Inferior parietal cortex (tissue), 1 donor: ENCODE data around the gene LRRC49.
"Not testable (repeated sequence)": the region's sequence is repeated elsewhere in the genome, so short reads cannot be mapped to it uniquely, and the experiment has no call there.

Source experiments
- DNase-seq: peaks from one replicate; pipeline ENCODE4 v3.0.0-alpha.2; 2016; ENCODE audit errors: extremely low spot score

Gene LRRC49

GRCh38 chr15:70923311-70924080 lies 30.9 kb downstream of the LRRC49 start:
- no peak for DNase-seq

DNA sequence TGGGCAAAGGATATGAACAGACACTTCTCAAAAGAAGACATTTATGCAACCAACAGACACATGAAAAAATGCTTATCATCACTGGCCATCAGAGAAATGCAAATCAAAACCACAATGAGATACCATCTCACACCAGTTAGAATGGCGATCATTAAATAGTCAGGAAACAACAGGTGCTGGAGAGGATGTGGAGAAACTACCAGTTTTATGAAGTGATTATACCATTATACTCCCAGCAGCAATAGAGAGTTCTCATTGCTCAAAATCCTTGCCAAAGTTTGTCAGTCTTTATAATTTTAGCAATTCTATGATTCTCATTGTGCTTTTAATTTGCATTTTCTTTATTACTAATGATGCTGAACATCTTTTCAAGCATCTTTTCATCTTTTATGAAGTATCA lies 34.3 kb downstream of the LRRC49 start:
- not testable (repeated sequence) for DNase-seq

DNA sequence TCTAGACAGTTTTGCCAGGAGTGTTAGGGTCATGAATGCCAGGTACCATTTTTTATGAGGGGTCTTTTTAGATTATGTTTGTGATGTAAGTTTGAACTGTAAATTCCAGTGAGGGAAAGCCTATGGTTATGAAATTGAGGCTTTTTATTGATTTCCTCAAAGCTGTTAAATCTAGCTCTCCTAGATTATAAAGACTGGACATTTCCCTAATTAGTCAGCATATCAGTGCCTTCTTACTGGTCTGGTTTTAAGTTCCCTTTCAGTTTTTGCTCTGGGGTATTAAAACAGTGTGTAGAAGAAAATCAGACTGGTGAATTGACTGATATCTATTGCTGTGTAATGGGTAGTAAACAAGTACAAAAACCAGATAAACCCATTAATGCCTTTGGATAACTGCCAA lies 39.2 kb downstream of the LRRC49 start:
- DNase-seq, result no peak

- no peak for DNase-seq
These were observed 39.8 kb downstream of the LRRC49 start for GRCh38 chr15:70932397-70932796.

- no peak for DNase-seq
These were observed 40.8 kb downstream of the LRRC49 start for GRCh38 chr15:70933411-70933810.

DNA sequence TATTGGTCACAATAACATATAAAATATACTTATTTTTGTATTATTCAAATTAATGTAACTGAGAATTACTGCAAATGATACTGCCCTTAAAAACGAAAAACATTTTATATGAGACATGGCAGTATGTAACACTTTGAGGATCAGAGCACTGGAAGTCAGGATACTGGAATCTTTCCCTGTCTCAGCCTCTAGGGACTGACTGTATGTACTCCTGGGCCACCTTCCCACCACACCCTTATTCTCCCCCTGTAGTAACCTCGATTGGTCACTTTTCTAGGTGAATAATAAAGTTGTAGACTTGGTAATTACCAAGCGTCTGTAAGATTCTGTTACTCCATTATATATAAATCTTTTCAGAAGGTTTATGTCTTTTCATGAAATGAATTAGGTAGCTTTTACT lies 43.0 kb downstream of the LRRC49 start:
- no peak for DNase-seq

GRCh38 chr15:70936326-70936725 lies 43.7 kb downstream of the LRRC49 start:
- no peak for DNase-seq

DNA sequence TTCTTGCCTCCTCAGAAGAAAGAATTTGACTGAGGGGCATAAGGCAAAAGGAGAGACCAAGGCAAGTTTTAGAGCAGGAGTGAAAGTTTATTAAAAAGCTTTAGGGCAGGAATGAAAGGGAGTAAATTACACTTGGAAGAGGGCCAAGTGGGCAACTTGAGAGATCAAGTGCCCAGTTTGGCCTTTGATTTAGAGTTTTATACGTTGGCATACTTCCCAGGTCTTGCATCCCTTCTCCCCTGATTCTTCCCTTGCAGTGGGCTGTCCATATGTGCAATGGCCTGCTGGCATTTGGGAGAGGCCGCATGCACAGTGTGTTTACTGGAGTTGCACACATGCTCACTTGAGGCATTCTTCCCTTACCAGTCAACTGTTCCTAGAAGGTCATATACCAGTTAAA lies 50.7 kb downstream of the LRRC49 start:
- DNase-seq, result not testable (repeated sequence)

DNA sequence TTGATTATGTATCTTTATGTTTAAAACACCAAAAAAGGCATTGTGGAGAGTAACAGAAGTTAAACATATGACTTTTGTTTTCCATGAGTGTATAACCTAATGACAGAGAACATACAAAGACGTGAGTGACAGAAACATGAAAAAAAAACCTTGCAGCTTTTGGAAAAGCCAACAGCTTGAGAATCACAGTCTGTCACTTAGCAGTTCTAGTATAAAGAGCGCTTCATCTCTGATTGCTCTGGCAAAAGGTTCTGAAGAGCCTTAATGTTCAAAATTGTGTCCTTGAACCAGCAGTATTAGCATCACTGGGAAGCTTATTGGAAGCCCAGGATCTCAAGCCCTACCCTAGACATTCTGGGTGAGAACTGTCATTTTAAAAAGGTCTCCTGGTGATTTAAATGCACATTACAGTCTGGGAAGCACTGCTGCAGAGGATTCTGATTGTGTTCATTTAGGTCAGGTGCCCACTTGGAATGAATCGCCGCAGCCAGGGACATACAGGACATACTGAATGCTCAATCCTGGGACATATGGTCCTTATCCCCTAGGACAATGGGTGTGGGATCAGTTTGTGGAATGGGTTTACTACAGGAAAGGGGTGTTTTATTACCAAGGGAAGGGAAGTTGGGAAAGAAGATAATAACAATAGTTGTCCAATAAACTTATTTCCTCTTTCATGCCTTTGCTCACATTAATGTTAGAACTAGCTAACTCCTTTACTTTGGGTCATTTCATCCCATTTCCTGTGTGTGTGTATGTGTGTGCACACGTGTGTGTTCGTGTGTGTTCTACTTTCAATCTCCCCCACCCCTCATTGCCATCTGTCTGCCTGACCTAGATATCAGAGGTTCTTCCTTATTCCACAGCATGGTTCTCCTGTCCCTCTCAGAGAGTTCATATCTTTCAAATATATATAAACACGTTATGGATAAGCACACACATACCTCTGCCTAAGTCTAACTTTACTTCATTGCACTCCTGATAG lies 55.0 kb downstream of the LRRC49 start:
- no peak for DNase-seq

- DNase-seq, result no peak
These were observed 58.3 kb downstream of the LRRC49 start for GRCh38 chr15:70950953-70951352.

DNA sequence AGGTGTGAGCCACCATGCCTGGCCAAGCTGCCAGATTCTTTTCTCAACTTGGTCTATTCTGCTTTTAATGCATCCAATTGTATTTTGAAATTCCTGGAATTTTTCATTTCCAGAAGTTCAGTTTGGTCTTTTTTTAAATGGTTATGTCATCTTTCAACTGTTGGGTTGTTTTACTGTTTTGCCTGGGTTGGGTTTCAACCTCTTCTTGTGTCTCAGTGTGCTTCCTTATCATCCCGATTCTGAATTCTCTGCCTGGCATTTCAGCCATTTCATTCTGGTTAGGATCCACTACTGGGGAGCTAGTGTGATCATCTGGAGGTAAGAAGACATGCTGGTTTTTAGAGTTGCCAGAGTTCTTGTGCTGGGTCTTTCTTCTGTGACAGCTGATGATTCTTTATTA lies 61.5 kb downstream of the LRRC49 start:
- no peak for DNase-seq

GRCh38 chr15:70954733-70955132 lies 62.1 kb downstream of the LRRC49 start:
- DNase-seq, result no peak

DNA sequence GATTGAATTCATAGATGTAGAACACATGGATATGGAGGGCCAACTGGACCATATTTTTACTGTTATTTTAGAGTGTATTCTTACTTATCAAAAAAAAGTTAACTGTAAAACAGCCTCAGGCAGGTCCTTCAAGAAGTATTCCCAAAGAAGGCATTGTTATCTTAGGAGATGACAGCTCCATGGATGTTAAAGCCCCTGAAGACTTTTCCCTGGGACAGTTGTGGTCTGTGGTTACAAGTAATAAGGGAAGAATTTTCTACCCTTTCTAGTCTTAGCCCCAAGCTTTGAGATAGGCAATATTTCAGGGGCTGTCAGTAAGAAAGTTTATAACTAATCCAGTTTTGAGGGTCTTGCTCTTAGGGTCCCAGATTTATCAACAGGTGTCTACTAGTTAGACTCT lies 62.5 kb downstream of the LRRC49 start:
- DNase-seq, result no peak

GRCh38 chr15:70956201-70956995 lies 63.8 kb downstream of the LRRC49 start:
- DNase-seq, result no peak

- no peak for DNase-seq
These were observed 69.5 kb downstream of the LRRC49 start for GRCh38 chr15:70962084-70962483.

- no peak for DNase-seq
These were observed 70.6 kb downstream of the LRRC49 start for GRCh38 chr15:70963199-70963598.

GRCh38 chr15:70964058-70964457 lies 71.4 kb downstream of the LRRC49 start:
- DNase-seq, result no peak

- no peak for DNase-seq
These were observed 72.1 kb downstream of the LRRC49 start for GRCh38 chr15:70964686-70965085.

- no peak for DNase-seq
These were observed 75.0 kb downstream of the LRRC49 start for GRCh38 chr15:70967646-70968045.

DNA sequence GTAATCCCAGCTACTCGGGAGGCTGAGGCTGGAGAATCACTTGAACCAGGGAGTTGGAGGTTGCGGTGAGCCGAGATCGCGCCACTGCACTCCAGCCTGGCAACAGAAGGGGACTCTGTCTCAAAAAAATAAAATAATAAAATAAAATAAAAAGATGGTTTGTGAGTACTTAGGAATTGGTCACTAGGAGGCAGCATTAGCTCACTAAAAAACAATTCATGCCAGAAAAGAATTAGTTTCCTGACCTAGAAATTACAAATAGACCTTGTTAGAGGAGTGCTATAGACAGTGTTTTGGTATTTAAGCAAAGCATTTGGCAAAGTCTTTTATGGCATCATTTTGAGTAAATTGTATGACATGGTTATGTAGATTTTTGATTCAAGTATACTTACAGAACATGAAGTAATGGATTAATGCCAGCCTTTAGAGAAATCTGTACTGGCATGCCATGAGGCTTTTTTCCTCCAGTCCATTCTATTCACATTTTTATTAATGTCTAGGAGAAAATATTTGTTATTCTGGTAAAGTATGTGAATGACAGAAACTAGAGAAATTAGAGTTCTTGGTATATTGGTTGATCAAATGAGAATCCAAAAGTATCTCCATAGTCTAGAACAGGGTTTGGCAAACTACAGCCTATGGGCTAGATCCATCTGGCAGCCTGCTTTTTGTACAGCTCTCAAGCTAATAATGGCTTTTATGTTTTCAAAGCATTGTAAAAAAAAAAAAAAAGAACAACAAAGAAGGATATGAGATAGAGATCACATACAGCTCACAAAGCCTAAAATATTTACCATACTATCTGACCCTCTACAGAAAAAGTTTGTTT lies 81.6 kb downstream of the LRRC49 start:
- no peak for DNase-seq

DNA sequence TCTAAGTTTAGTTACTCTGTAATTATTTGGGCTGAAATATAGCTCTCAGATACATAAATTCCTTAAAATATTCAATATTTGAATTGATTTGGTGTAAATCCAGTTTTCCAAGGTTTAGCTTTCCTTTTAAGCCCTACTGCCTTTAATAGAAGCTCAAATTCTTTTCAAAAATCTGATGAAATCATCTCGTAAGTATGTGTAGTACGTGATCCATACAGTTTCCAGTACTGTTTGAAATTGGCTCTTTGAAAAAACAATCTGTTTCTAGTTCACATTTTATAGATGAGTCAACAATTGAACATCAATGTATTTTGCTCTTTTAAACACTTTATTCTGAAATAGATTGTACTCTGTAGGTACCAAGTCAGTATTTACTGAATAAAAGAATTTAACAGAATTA lies 84.2 kb downstream of the LRRC49 start:
- DNase-seq, result no peak
